SJCRH30 (cell line): ENCODE measurements around the gene LEFTY2. TPM values are rescaled to one million over a fixed set of nuclear protein-coding genes. Genes with fewer than 3 reads are reported as not detected.
"Not testable (repeated sequence)": the region's sequence is repeated elsewhere in the genome, so short reads cannot be mapped to it uniquely, and the experiment has no call there.

Source experiments
- DNase-seq, 2 experiments: peaks; one replicate each; pipeline ENCODE4 v3.0.0-alpha.2; 2015 to 2020
- H3K27ac ChIP-seq: fragments of 250-450 bp; sonication (Bioruptor Pico); 2 replicates; pipeline ENCODE4 v1.5.1; 2020; ENCODE audit warnings: mild to moderate bottlenecking, moderate library complexity
- H3K27me3 ChIP-seq: fragments of 250-450 bp; sonication (Bioruptor Pico); 2 replicates; pipeline ENCODE4 v1.5.1; 2020; ENCODE audit warnings: mild to moderate bottlenecking, moderate library complexity
- H3K36me3 ChIP-seq: fragments of 250-450 bp; sonication (Bioruptor Pico); 2 replicates; pipeline ENCODE4 v1.5.1; 2020; ENCODE audit warnings: mild to moderate bottlenecking, moderate library complexity
- H3K4me1 ChIP-seq: fragments of 250-450 bp; sonication (Bioruptor Pico); 2 replicates; pipeline ENCODE4 v1.5.1; 2020; ENCODE audit warnings: mild to moderate bottlenecking, moderate library complexity
- H3K4me3 ChIP-seq: fragments of 250-450 bp; sonication (Bioruptor Pico); 2 replicates; pipeline ENCODE4 v1.5.1; 2020; ENCODE audit warnings: mild to moderate bottlenecking, moderate library complexity
- H3K9me3 ChIP-seq: fragments of 250-450 bp; sonication (Bioruptor Pico); replicated peaks from 2 replicates; pipeline ENCODE4 v1.5.1; 2020; ENCODE audit warnings: mild to moderate bottlenecking, moderate library complexity
- total RNA-seq: library from RNA; depleted of rRNA; stranded (reverse); fragments of >200 nt; shearing (Covaris generic); gene quantifications from 2 replicates; pipeline ENCODE4 v1.2.3, GENCODE V29; 2014; rRNA removed

LEFTY2 gene, protein sequence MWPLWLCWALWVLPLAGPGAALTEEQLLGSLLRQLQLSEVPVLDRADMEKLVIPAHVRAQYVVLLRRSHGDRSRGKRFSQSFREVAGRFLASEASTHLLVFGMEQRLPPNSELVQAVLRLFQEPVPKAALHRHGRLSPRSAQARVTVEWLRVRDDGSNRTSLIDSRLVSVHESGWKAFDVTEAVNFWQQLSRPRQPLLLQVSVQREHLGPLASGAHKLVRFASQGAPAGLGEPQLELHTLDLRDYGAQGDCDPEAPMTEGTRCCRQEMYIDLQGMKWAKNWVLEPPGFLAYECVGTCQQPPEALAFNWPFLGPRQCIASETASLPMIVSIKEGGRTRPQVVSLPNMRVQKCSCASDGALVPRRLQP
- total RNA-seq: 0.56 and 0.77 TPM in 2 replicates

DNA sequence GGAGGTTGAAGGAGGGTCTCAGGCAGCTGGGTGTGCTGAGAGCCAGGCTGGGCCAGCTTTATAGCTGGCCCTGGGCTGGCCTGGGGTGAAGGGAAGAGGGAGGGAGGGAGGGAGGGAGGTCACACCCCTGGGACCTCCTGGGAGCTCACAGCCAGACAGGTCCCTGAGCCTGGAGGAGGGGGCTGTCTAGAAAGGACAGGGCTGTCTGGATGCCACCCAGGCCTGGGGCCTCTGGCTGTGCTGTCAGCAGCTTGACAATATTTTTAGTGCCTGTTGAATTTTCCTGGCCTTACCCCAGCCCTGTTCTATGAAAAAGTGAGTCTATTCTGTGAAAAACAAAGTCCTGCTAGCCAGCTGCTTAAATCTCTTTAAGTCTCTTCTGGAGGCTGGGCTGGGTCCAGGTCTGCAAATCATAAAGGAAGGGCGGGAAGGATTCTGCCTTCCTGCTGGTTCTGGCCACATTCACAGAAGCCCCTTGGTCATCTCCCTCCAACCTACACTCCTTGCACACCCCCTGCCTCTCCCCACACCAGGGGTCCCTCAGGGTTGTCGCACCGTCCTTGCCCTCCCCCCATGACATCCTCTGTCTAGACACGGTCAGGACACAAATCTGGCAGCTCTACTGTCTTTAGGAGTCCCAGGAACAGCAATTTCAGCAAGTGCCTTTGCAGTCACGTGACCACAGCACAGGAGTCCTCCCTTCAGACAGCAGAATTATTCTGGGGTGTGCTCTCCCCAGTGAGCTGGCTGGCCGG, at the start of gene LEFTY2:
Gene LEFTY2 (minus strand): TSS at position 34 of the 755 bp plus-strand sequence. CDS start 80 bp downstream, outside the sequence.
- Histone ChIP-seq H3K4me3 (0 out of 2 replicates have a peak within 1 kb of the TSS, but pooled peaks have one; percentile 7), H3K36me3 (no peaks in the 10 kb centered on the region), H3K27me3 (no peaks in the 10 kb centered on the region), H3K4me1 (peaks cover 2% of the 10 kb centered on the region; the same call in 1 of the 2 replicates), H3K9me3 (no peaks in the 10 kb centered on the region), H3K27ac (no peak within 1 kb of the TSS)
- no peak for DNase-seq

DNA sequence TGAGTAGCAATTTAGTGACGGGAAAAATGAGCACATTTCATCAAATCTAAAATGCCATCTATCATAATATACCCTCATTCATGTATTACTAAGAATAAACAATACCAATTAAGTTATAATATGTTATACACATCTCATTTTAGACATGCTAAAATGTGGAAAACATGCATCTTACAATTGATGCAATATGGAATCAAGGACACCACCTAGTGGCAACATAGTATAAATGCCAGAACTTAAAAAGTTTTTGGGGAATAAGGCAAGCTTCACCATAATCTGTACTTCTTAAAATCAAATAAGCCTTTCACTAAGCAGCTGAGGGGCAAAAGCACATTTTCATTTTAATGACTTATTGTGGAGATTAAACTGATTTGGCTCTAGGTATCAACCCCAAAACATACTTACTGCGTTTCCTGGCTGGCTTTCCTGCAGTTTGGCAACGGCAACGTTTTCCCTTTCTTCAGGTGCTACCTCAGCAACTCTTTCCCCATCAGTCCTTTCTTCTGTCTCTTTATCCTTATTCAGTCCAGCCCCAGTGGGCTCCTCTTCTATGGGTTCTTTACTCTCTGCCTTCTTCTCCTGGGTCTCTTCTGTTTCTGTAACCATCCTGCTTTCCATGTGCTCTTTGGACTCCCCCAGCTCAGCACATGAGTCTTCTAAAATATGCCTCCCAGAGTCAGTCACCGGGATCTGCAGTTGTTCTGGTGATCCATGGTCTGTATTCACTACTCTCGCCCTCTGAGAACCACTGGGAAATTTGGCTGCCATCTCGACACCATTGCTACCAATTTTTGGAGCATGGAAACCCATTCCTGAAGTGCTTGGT, 46.7 kb upstream of the LEFTY2 start:
- Histone ChIP-seq H3K27me3 (no peaks in the 10 kb centered on the region), H3K9me3 (peaks cover 1% of the 10 kb centered on the region), H3K27ac (no peak overlapping the region), H3K36me3 (peaks cover 82% of the 10 kb centered on the region), H3K4me1 (no peaks in the 10 kb centered on the region), H3K4me3 (no peak overlapping the region)
- peak in 1 of 2 experiments; percentile 71 for DNase-seq

DNA sequence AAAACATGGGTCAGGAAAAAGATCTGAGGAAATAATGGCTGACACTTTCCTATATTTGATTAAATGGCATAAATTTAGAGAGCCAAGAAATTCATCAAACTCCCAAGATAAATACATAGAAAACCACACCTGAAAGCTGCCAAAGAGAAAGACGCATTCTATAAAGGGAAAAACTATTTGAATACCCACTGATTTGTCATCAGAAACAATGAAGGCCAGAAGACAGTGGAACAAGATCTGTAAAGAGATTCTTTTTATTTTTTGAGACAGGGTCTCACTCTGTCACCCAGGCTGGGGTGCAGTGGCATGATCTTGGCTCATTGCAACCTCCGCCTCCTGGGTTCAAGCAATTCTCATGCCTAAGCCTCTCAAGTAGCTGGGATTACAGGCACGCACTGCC, 40.7 kb upstream of the LEFTY2 start:
- H3K4me3 ChIP-seq: no peak overlapping the region
- peaks cover 59% of the 10 kb centered on the region for H3K36me3 ChIP-seq
- peaks cover 3% of the 10 kb centered on the region for H3K9me3 ChIP-seq

DNA sequence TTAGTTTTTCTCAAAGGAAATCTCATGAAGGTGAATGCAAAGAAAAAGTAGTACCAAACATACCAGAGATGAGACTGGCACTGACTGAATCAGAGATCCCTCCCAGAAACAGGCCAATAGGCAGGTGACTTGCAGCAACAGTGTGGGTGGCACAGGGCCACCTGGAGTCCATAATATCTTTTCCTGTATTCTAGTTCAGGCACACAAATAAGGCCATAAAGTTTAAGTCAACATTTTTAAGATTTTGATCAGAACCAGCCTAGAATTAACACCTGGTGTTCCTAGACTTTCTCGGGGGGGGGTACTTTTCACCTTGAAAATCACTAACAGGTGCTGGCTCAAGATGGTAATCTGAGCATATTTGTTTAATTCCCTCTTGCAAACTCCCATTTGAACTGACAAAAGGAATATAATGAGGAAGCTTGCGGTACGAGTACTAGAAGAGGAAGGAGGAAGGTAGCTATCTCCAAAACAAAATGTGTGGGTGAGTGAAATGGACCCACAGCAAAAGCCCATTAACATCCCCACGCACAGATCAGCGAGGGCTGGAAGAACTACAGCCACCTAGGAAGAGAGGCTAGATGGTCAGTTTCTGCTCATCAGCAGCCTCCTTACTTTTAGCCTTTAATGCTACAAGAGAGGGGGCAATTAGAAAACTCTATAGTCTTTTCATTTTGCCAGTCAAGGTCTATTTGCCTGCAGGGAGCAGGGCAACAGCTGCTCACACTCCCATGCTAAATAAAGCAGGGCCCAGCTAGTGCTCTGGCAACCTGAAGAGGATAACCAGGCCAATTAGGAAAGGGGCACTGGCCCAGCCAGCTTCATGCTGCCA, 39.2 kb upstream of the LEFTY2 start:
- Histone ChIP-seq H3K9me3 (peaks cover 3% of the 10 kb centered on the region), H3K36me3 (peaks cover 52% of the 10 kb centered on the region), H3K4me3 (no peak overlapping the region), H3K27me3 (no peaks in the 10 kb centered on the region), H3K4me1 (no peaks in the 10 kb centered on the region; the same call in 1 of the 2 replicates), H3K27ac (no peak overlapping the region)
- DNase-seq: peak in 1 of 2 experiments; percentile 46

More for the DNA sequence above, 40.7 kb upstream of the LEFTY2 start:
- DNase-seq: no peak
- H3K27ac ChIP-seq: no peak overlapping the region
- H3K27me3 ChIP-seq: no peaks in the 10 kb centered on the region
- no peaks in the 10 kb centered on the region; the same call in 1 of the 2 replicates for H3K4me1 ChIP-seq

DNA sequence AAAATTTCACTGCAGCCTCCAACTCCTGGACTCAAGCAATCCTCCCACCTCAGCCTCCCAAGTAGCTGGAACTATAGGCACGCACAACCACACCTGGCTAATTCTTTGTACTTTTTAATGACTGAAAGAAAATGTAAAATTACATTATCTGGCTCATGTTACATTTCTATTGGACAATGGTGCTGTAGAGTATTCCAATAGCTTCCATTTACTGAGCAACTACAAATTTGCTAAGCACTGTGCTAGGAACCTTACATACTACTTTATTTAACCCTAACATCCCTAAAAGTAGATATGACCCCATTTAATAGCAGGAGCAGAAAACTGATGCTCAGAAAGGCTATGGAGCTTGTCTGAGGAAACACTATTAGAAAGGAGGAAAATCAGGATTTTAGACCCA, 38.4 kb upstream of the LEFTY2 start:
- no peak overlapping the region for H3K4me3 ChIP-seq
- peaks cover 45% of the 10 kb centered on the region for H3K36me3 ChIP-seq
- no peak overlapping the region for H3K27ac ChIP-seq
- DNase-seq: no peak
- no peaks in the 10 kb centered on the region; the same call in 1 of the 2 replicates for H3K4me1 ChIP-seq
- peaks cover 3% of the 10 kb centered on the region for H3K9me3 ChIP-seq
- no peaks in the 10 kb centered on the region for H3K27me3 ChIP-seq

DNA sequence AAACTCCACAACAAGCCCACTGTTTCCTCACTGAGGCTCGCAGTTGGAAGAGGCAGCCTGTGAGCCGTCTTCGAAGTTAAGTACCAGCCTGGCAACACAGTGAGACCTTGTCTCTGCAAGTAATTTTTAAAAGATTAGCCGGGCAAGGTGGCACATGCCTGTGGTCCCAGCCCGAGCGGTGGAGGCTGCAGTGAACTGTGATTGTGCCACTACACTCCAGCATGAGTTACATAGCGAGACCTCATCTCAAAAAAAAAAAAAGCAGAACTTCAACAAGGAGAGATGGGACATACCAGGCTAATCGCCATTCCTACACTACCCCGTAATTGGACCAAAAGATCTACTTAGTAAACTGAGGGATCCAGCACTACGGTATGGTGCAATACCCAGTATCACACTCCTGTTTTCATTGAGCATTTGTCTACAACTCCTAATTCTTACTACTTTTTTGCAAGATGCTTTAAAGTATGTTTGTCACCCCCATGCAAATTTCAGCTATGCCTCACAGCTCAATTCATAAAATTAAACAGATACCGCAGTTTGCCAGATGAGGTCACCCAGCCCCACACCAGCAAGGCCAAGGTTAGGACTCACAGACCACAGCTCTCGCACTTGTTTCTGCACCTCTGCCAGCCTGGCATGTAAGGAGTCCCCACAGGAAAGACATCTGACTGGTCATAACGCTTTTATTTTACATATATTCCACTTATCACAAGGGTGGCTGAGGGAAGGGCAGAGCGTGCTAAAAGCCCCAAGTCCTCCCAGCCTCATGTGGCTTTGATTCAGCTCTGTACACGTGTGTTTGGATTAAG, 37.1 kb upstream of the LEFTY2 start:
- no peak overlapping the region for H3K27ac ChIP-seq
- H3K4me1 ChIP-seq: no peaks in the 10 kb centered on the region; the same call in 1 of the 2 replicates
- peaks cover 3% of the 10 kb centered on the region for H3K9me3 ChIP-seq
- peaks cover 32% of the 10 kb centered on the region for H3K36me3 ChIP-seq
- H3K27me3 ChIP-seq: no peaks in the 10 kb centered on the region
- no peak overlapping the region for H3K4me3 ChIP-seq
- DNase-seq: no peak

DNA sequence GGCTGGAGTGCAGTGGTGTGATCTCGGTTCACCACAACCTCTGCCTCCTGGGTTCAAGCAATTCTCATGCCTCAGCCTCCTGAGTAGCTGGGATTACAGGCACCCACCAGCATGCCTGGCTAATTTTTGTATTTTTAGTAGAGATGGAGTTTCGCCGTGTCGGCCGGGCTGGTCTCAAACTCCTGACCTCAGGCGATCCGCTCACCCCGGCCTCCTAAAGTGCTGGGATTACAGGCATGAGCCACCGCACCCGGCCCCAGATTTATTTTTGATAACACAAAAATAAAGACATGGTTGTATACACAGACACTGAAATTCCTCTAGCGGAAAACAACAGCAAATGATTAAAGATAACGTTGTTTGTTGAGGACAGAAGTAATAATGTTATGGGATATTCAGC, 34.1 kb upstream of the LEFTY2 start:
- not testable (repeated sequence) for H3K27ac ChIP-seq, H3K4me1 ChIP-seq, DNase-seq, H3K4me3 ChIP-seq, H3K27me3 ChIP-seq, H3K9me3 ChIP-seq, H3K36me3 ChIP-seq

DNA sequence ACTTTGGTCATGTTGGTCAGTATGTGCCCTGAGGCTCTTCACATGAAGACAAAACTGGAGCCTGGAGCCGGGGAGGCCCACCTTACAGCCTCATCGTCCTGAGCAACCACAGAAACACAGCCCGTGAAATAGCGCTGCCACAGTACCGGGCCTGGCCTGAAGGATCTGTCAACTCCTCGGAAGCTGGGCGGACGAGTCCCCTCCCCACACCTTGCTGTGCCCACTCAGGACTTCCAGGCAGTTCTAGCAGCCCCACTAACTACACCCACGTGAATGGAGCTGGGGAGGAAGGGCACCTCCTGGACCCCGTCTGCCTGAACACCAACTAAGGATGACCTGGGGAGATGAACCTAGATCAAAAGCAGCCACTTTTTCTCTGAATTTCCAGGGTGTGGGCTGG, 33.4 kb upstream of the LEFTY2 start:
- Histone ChIP-seq H3K9me3 (no peaks in the 10 kb centered on the region), H3K27me3 (no peaks in the 10 kb centered on the region), H3K36me3 (peaks cover 1% of the 10 kb centered on the region; the same call in 1 of the 2 replicates), H3K4me1 (no peaks in the 10 kb centered on the region), H3K27ac (no peak overlapping the region), H3K4me3 (no peak overlapping the region)
- no peak for DNase-seq

DNA sequence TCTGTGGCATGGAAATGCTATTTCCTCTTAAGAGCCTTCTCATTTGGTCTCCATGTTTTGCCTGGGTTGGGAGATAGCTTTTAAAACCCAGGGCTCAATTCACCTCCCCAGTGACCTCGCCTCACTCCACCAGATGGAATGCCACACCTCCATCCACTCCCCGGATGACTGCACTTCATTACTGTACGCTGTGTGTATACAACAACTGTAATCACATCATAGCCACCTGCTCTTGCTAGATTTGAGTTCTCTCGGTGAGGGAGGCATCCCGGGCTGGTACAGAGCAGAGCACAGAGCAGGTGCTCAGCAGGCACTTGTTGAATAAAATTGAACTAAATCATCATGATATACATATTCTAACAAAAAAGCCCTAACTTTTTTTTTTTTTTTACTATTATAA, 32.1 kb upstream of the LEFTY2 start:
- no peak overlapping the region for H3K27ac ChIP-seq
- H3K27me3 ChIP-seq: no peaks in the 10 kb centered on the region
- H3K9me3 ChIP-seq: no peaks in the 10 kb centered on the region
- no peaks in the 10 kb centered on the region for H3K36me3 ChIP-seq
- no peak for DNase-seq
- H3K4me1 ChIP-seq: no peaks in the 10 kb centered on the region
- no peak overlapping the region for H3K4me3 ChIP-seq

DNA sequence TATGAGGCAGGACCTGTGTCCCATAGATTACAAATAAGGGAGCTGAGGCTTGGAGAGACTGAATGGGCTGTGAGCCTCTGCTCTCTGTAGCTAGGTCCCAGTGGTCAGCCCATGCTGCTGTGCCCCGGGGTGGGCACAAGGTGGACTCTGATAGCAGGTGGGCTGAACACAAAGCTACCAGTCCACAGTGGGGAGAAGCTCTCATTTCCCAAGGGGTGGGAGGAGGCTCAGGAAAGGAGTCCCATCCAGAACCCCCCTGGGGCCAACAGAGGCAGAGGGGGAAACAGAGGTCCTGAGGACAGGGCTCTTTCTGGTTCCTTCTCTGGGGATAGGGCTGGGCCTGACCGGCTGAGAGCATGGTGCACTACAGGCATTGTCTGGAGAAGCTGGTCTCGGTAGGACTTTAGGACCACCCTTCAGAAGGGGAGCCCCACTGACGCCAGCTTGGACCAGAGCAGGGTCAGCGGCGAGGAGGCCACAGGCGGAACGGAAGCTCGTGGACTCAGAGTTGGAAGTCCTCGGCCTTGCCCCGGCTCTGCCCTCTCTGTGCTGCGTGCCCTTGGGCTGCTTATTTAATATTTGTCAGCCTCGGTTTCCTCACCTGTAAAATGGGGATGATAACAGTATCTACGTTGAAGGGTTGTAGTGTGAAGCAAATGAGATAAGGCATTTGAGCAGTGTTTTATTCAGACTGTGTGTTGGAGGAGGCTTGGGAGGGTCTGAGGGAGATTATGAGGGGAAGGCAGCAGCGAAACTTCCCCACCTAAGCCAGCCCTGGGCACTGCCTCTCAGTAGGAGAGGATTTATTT, 31.5 kb upstream of the LEFTY2 start:
- H3K4me1 ChIP-seq: no peaks in the 10 kb centered on the region
- no peak overlapping the region for H3K4me3 ChIP-seq
- H3K27ac ChIP-seq: no peak overlapping the region
- no peaks in the 10 kb centered on the region for H3K36me3 ChIP-seq
- no peak for DNase-seq
- no peaks in the 10 kb centered on the region for H3K27me3 ChIP-seq
- no peaks in the 10 kb centered on the region for H3K9me3 ChIP-seq

DNA sequence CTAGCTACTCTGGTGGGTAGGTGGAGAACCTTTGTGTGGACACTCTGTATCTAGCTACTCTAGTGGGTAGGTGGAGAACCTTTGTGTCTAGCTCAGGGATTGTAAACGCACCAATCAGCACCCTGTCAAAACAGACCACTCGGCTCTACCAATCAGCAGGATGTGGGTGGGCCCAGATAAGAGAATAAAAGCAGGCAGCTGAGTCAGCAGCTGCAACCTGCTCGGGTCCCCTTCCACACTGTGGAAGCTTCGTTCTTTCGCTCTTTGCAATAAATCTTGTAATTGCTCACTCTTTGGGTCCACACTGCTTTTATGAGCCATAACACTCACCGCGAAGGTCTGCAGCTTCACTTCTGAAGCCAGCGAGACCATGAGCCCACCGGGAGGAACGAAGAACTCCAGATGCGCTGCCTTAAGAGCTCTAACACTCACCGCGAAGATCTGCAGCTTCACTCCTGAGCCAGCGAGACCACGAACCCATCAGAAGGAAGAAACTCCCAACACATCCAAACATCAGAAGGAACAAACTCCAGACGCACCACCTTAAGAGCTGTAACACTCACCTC, 29.7 kb upstream of the LEFTY2 start:
- not testable (repeated sequence) for H3K36me3 ChIP-seq, H3K9me3 ChIP-seq, H3K27me3 ChIP-seq, H3K27ac ChIP-seq, DNase-seq, H3K4me3 ChIP-seq, H3K4me1 ChIP-seq

DNA sequence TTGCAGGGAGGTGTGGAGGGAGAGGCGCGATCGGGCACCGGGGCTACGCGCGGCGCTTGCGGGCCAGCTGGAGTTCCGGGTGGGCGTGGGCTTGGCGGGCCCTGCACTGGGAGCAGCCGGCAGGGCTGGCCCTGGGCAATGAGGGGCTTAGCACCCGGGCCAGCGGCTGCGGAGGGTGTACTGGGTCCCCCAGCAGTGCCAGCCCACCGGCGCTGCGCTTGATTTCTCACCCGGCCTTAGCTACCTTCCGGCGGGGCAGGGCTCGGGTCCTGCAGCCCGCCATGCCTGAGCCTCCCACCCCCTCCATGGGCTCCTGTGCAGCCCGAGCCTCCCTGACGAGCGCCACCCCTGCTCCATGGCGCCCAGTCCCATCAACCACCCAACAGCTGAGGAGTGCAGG, 28.7 kb upstream of the LEFTY2 start:
- not testable (repeated sequence) for H3K36me3 ChIP-seq, DNase-seq, H3K9me3 ChIP-seq, H3K4me1 ChIP-seq, H3K4me3 ChIP-seq, H3K27me3 ChIP-seq, H3K27ac ChIP-seq
